GF-D8 (cell line): ENCODE data around the gene NCEH1.
"Not testable (repeated sequence)": the region's sequence is repeated elsewhere in the genome, so short reads cannot be mapped to it uniquely, and the experiment has no call there.

ENCODE experiments used
- DNase-seq: peaks from one replicate; lab custom pipeline; 2025; lab: John Stamatoyannopoulos, UW

The NCEH1 gene

DNA sequence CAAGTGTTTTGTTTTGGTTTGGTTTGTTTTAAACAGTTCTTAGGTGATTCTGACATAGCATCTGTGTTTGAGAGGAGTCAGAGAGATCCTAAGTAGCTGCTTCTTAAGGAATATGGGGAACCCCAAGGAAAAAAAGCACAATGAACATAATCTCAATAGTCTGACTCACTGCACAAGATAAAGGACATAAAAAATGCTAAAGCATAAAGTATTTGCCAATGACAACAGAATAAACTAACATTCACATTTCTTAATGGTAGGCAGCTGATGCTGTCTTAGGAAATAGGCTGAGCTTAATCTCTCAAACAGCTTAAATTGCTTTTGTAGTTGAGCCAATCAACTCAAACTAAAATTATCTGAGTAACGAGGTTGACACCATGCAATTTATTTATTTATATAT, 2.9 kb downstream of the NCEH1 start:
- no peak for DNase-seq

GRCh38 chr3:172707030-172707429, 3.8 kb downstream of the NCEH1 start:
- DNase-seq, result no peak

DNA sequence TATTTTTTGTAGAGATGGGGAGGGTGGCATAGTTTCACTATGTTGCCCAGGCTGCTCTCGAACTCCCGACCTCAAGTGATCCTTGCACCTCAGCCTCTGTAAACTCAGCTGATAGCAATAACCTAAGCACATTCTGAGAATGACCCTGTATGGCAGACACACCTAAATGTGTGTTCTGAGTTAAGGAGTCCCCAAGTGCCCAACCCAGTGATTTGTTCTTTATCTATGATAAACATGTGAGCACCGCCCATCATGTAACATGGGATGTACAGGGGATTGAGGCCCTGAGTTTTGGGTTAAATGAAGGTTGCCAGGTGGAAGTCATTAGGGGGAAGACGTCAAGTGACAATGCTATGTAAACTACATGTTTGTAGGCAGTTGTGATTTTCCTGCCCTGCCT, 5.7 kb downstream of the NCEH1 start:
- DNase-seq, result no peak

- no peak for DNase-seq
These were observed 6.9 kb downstream of the NCEH1 start for GRCh38 chr3:172704001-172704400.

- not testable (repeated sequence) for DNase-seq
These were observed 8.1 kb downstream of the NCEH1 start for GRCh38 chr3:172702731-172703130.

DNA sequence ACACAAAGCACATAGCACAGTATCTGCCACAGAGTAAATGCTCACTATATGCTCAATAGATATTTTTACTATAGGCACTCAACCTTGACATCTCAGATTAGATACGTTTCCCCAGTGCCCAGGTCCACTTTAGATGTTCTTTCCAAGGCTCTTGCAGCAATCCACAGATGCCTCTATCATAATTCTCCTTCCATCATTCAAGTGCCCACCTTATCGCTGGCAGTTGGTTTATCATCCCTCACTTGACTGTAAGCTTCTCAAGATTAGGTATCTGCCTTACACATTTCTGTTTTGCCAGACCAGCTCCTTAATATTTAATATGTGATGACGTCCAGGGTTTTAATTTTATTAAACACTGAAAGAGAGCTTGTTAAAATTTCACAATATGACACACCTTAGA, 8.6 kb downstream of the NCEH1 start:
- DNase-seq, result no peak

- no peak for DNase-seq
These were observed 9.1 kb downstream of the NCEH1 start for GRCh38 chr3:172701751-172702150.

DNA sequence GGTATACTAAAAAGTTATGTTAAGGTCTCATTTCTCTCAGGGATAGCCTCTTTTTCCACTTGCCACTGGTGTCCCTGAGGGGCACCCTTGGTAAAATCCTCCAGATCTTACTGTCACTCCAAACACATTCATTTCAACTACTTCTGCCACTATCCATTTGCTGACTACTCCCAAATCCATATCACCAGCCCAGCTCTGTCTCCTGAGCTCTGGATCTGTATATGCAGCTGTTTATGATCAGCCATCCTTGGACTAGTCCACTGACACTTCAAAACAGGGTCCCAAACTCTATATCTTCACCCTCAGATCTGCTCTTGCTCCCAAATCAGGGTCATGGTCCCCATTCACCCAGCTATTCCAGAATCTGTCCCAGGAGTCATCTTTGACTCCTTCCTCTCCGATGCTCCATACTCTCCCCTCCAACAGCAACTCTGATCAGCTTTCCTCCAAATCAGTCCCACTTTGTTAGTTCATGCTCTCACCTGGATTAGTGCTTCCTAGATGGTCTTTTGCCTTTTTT, 9.9 kb downstream of the NCEH1 start:
- no peak for DNase-seq

- DNase-seq, result no peak
These were observed 10.6 kb downstream of the NCEH1 start for GRCh38 chr3:172700256-172700655.

GRCh38 chr3:172699031-172699430, 11.8 kb downstream of the NCEH1 start:
- no peak for DNase-seq

GRCh38 chr3:172698631-172699030, 12.2 kb downstream of the NCEH1 start:
- DNase-seq, result no peak

GRCh38 chr3:172697558-172697957, 13.3 kb downstream of the NCEH1 start:
- no peak for DNase-seq

DNA sequence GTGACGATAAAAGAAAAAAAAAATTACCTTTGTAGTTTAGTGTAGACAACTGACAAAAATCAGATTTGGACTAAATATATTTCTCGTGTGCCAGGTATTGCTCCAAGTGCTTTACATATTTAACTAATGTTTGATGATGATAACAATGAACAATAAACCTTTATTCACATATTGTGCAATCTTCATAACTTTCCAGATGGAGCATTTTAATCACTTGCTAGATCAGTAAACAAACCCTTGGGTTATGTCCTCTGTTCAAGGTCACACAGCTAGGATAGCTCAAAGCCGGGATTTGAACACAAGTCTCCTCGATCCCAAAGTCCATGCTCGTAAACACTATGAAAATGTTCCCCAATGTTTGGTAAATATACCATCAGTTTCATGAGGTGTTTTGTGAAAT, 14.5 kb downstream of the NCEH1 start:
- DNase-seq, result no peak

GRCh38 chr3:172694573-172695246, 16.2 kb downstream of the NCEH1 start:
- DNase-seq, result no peak

- DNase-seq, result no peak
These were observed 18.0 kb downstream of the NCEH1 start for GRCh38 chr3:172692751-172693338.

GRCh38 chr3:172690936-172691335, 19.9 kb downstream of the NCEH1 start:
- DNase-seq, result no peak

- no peak for DNase-seq
These were observed 22.3 kb downstream of the NCEH1 start for GRCh38 chr3:172688588-172688987.

DNA sequence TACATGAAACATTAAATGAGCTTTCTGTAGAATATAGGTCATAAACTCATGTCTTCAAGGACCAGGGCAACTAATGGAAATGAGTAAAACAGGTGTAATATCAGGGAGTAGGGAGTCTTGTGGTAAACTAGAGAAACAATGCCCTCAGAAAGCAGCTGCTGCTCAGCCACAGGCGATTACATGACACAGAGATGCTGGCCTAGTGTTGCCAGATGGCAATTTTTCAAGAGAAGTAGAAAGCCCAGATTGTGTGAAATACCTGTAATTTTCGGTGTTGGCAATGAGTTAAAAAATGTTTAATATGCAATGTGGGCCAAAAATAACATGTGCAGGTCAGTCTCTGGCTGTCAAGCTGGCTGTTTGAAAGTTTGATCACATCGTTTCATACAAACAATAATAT, 23.4 kb downstream of the NCEH1 start:
- no peak for DNase-seq

DNA sequence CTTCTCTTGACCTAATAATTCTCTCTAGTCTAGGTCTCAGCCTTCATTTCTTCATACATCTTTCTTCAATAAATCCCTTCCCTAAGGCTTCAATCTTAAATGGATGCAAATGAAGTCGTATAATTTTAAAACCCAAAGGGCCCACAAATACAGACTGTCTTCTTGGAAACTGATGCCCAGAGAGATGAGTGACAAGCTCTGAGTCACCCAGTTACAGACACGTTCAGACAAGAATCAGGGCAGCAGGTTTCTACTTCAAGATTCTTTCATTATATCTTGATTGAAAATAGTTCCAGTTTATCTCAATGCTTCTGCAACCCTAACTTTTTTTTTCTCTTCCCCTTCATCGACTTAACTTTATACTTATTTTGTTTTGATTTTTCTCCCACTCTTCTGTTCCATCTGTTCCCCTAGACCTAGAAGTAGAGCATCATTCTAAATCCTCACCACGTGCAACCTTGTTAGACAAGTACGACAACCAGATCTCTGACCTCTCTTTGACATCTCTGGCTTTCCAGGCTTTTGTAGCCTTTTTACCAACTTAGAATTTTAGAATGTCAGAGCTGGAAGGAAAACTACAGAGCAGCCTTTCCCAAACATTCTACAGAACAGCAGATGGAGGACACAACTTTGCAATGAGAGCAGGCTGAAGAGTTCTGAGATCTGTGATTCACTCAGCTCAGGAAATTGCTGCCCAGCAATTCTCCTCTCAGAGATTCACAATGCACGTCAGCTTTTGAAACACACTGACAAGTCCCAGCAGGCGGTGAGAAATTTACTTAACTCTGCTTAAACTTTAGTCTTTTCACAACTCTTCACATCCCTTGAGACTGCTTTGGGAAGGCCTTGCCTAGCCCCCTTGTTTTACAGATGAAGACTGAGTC, 25.3 kb downstream of the NCEH1 start:
- no peak for DNase-seq

GRCh38 chr3:172680684-172681083, 30.2 kb downstream of the NCEH1 start:
- DNase-seq, result no peak

DNA sequence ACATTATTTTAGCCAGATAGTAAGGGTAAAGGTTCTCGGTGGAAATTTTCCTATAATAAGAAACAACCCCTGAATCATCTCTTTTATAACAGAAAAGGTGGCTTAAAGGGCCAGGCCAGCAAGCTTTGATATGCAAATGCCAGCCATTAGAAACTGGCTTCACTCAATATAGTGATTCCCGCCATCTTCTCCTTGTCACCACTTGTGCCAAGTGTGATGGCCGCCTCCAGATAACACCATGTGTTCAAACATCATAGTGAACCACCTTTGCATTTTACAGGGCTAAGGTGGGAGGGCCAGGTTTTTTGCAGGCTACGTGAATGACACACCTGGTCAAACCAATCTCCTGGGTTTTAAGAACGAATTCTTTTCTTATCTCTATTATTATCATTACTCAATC, 31.3 kb downstream of the NCEH1 start:
- no peak for DNase-seq

- DNase-seq, result no peak
These were observed 32.8 kb downstream of the NCEH1 start for GRCh38 chr3:172678068-172678467.
